Body of pancreas (tissue), 4 donors: ENCODE measurements around the gene PERCC1.

ENCODE experiments used
- CTCF ChIP-seq, 7 experiments: fragments of 450-650 bp in 4 of 7; fragments of 200-600 bp in 3 of 7; sonication (generic) in 3 of 7; IDR thresholded peaks; one replicate each; pipeline ENCODE4 v1.5.1; 2016 to 2019; ENCODE audit warnings: antibody characterized with exemption in 7 of 7
- POLR2A ChIP-seq, 3 donors: fragments of 450-650 bp; IDR thresholded peaks; one replicate each; pipeline ENCODE4 v1.6.1; 2016; ENCODE audit warnings: antibody characterized with exemption in 3 of 3, mild to moderate bottlenecking in 2 of 3

- TF ChIP-seq CTCF (IDR thresholded peaks at IDR 0.05) (no peak), POLR2A (IDR thresholded peaks at IDR 0.05) (no peak)
These were observed 6.8 kb upstream of the PERCC1 start for GRCh38 chr16:1424028-1424427.
